DMS 273 treated with DMSO at 0.1 percent for 48 hours (cell line): ENCODE results near the gene DENND2C.

Experiments
- DNase-seq: peaks from one replicate; lab custom pipeline; 2025; lab: John Stamatoyannopoulos, UW

The DENND2C gene

GRCh38 chr1:114545796-114546195 lies 124.1 kb downstream of the DENND2C start:
- DNase-seq, result no peak

GRCh38 chr1:114545315-114545714 lies 124.5 kb downstream of the DENND2C start:
- no peak for DNase-seq

- DNase-seq, result no peak
These were observed 129.0 kb downstream of the DENND2C start for GRCh38 chr1:114540821-114541220.

- DNase-seq, result no peak
These were observed 129.6 kb downstream of the DENND2C start for GRCh38 chr1:114540272-114540671.

- DNase-seq, result no peak
These were observed 133.8 kb downstream of the DENND2C start for GRCh38 chr1:114536043-114536442.

GRCh38 chr1:114535401-114535800 lies 134.4 kb downstream of the DENND2C start:
- DNase-seq, result no peak
